ENCODE results near the gene KLC1. TPM values are rescaled to one million over a fixed set of nuclear protein-coding genes. Genes with fewer than 3 reads are reported as not detected.

Gene KLC1
- total and polyA plus RNA-seq, 2 donors (not counting 1 experiment from before 2014, with no cell fraction given): 102 to 243 TPM

DNA sequence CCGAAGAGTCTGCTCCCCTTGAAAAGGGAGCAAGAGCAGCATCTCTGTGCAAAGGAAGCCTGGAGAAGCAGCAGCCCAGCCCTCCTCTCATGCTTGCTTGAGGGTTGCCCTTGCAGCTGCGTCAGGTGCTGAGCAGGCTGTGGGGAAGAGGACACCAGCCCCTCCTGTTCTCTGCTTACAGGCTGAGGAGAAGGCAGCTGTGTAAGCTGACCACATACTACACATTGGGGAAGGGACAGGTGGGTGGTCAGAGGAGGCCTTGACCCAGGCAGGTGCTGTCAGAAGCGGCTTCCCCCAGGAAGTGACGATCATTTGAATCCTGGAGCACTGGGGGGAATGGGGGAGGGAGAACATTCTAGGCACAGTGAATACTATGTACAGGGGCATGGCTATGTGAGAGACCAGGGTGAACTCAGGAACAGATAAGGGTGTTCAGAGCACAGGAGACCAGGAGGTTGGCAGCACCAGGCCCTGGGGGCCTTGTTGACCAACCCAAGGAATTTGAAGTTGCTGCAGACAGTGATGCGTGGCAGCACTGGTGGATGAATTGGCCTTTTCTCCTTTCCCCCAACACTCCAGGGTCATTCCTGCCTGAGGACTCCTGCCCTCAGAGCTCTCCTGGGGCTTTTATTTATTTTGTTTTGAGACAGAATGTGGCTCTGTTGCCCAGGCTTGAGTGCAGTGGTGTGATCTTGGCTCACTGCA is 2.7 kb upstream of the KLC1 start:
- Histone ChIP-seq H2AFZ (ENCODE audit: insufficient read depth, low read depth, low read length, poor library complexity, severe bottlenecking) (no peak overlapping the region), H3K9me3 (ENCODE audit: control extremely low read depth in 1 of 3, control insufficient read depth in 2 of 3, insufficient read depth in 1 of 3, low read length in 2 of 3) (no peaks in the 10 kb centered on the region), H3K9ac (ENCODE audit: low read length) (no peak overlapping the region), H3K4me2 (replicated peaks; ENCODE audit: low read depth, low read length, poor library complexity, severe bottlenecking) (peak overlapping the region; percentile 74), H3K4me3 (ENCODE audit: control extremely low read depth in 1 of 5, extremely low read depth in 1 of 5, insufficient read depth in 1 of 5, low read depth in 2 of 5, low read length in 4 of 5) (no peak overlapping the region), H3K27me3 (replicated peaks in 1 of 4; ENCODE audit: control extremely low read depth in 1 of 4, control insufficient read depth in 3 of 4, insufficient read depth in 4 of 4, low read length in 3 of 4) (no peaks in the 10 kb centered on the region), H3K36me3 (replicated peaks in 1 of 2; ENCODE audit: control extremely low read depth in 1 of 2, control insufficient read depth in 1 of 2, extremely low read depth in 1 of 2, insufficient read depth in 2 of 2, low read length in 1 of 2) (no peaks in the 10 kb centered on the region), H4K20me1 (ENCODE audit: control insufficient read depth, insufficient read depth, low read length, poor library complexity, severe bottlenecking) (peaks cover 17% of the 10 kb centered on the region), H3K4me1 (ENCODE audit: control insufficient read depth in 2 of 2, insufficient read depth in 2 of 2, low read length in 2 of 2) (peaks cover 49 to 53% of the 10 kb centered on the region in 2 donors), H3K79me2 (ENCODE audit: control insufficient read depth, insufficient read depth, low read length) (peaks cover 32% of the 10 kb centered on the region), H3K27ac (ENCODE audit: low read length in 2 of 2) (no peak overlapping the region)
- 44% methylated on average over 5 of the region's 5 CpGs for WGBS (ENCODE audit: insufficient coverage)
- ChIA-PET POLR2A (no interaction called here), CTCF (no interaction called here)
- intact Hi-C loops (cut with micrococcal nuclease): loop anchor here (5.0 kb wide), 2 partner anchors 71 to 239 kb away; partner anchors contain the start of gene MARK3
- Mint-ChIP-seq H3K27me3 (no peaks in the 10 kb centered on the region), H3K4me3 (peak overlapping the region; percentile 50), H3K27ac (peak overlapping the region; percentile 50), H3K9me3 (ENCODE audit: insufficient read depth) (no peaks in the 10 kb centered on the region), H3K4me1 (peaks cover 55% of the 10 kb centered on the region)
- TF ChIP-seq, protein P1, sequence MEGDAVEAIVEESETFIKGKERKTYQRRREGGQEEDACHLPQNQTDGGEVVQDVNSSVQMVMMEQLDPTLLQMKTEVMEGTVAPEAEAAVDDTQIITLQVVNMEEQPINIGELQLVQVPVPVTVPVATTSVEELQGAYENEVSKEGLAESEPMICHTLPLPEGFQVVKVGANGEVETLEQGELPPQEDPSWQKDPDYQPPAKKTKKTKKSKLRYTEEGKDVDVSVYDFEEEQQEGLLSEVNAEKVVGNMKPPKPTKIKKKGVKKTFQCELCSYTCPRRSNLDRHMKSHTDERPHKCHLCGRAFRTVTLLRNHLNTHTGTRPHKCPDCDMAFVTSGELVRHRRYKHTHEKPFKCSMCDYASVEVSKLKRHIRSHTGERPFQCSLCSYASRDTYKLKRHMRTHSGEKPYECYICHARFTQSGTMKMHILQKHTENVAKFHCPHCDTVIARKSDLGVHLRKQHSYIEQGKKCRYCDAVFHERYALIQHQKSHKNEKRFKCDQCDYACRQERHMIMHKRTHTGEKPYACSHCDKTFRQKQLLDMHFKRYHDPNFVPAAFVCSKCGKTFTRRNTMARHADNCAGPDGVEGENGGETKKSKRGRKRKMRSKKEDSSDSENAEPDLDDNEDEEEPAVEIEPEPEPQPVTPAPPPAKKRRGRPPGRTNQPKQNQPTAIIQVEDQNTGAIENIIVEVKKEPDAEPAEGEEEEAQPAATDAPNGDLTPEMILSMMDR (IDR thresholded peaks at IDR 0.05): no peak
- no peak for TF ChIP-seq EZH2 (IDR thresholded peaks at IDR 0.05; ENCODE audit: borderline replicate concordance, insufficient read depth, low read depth, low read length, poor library complexity, severe bottlenecking)
- ATAC-seq (ENCODE audit: low read depth): no peak
- DNase-seq: peak; percentile 40

All from B cell (primary cell).